Endothelial cell of hepatic sinusoid (primary cell): Measurements from ENCODE around the gene COA3.

Experiments used
- in situ Hi-C: cut with HindIII; loops from 2 replicates; pipeline ENCODE4 v1.10.0; 2017; ENCODE audit warnings: low sequenced_read_pairs

The COA3 gene

GRCh38 chr17:42818379-42818778 is 19.9 kb upstream of the COA3 start:
- in situ Hi-C loops = loop anchor here (10.0 kb wide), 1 partner anchor 66 kb away; no protein-coding TSS in a partner anchor

GRCh38 chr17:42817866-42818265 is 19.4 kb upstream of the COA3 start:
- in situ Hi-C loops = loop anchor here (10.0 kb wide), 1 partner anchor 67 kb away; no protein-coding TSS in a partner anchor

GRCh38 chr17:42814633-42815399 is 16.3 kb upstream of the COA3 start:
- in situ Hi-C loops = loop anchor here (5.0 to 10.0 kb wide), 2 partner anchors 70 to 83 kb away; no protein-coding TSS in a partner anchor

- in situ Hi-C loops = no loop called here
Observed at GRCh38 chr17:42809250-42809649, 10.7 kb upstream of the COA3 start.

- in situ Hi-C loops = no loop called here
Observed at GRCh38 chr17:42806249-42806648, 7.7 kb upstream of the COA3 start.

- in situ Hi-C loops = no loop called here
Observed at GRCh38 chr17:42804918-42805367, 6.4 kb upstream of the COA3 start.

GRCh38 chr17:42803074-42803883 is 4.8 kb upstream of the COA3 start:
- in situ Hi-C loops = no loop called here

GRCh38 chr17:42798011-42798382 is 507 bp downstream of the COA3 start:
- in situ Hi-C loops = no loop called here

GRCh38 chr17:42797067-42798007 is 1.2 kb downstream of the COA3 start:
- in situ Hi-C loops = no loop called here

GRCh38 chr17:42796066-42796758 is 2.3 kb downstream of the COA3 start:
- in situ Hi-C loops = no loop called here

- in situ Hi-C loops = no loop called here
Observed at GRCh38 chr17:42795465-42795864, 3.0 kb downstream of the COA3 start.

- in situ Hi-C loops = no loop called here
Observed at GRCh38 chr17:42795061-42795460, 3.4 kb downstream of the COA3 start.

GRCh38 chr17:42792545-42792944 is 6.0 kb downstream of the COA3 start:
- in situ Hi-C loops = no loop called here

GRCh38 chr17:42791948-42792347 is 6.6 kb downstream of the COA3 start:
- in situ Hi-C loops = no loop called here

GRCh38 chr17:42787266-42787665 is 11.2 kb downstream of the COA3 start:
- in situ Hi-C loops = no loop called here

- in situ Hi-C loops = no loop called here
Observed at GRCh38 chr17:42784811-42785592, 13.5 kb downstream of the COA3 start.

GRCh38 chr17:42784409-42784808 is 14.1 kb downstream of the COA3 start:
- in situ Hi-C loops = no loop called here

GRCh38 chr17:42783791-42784138 is 14.7 kb downstream of the COA3 start:
- in situ Hi-C loops = no loop called here

GRCh38 chr17:42783062-42783790 is 15.3 kb downstream of the COA3 start:
- in situ Hi-C loops = no loop called here
